Fibroblast of gingiva (primary cell): Measurements from ENCODE around the gene SNX7.

Source experiments
- DNase-seq: peaks from one replicate; pipeline ENCODE4 v3.0.0-alpha.2; 2011; ENCODE audit warnings: low read depth

The SNX7 gene

DNA sequence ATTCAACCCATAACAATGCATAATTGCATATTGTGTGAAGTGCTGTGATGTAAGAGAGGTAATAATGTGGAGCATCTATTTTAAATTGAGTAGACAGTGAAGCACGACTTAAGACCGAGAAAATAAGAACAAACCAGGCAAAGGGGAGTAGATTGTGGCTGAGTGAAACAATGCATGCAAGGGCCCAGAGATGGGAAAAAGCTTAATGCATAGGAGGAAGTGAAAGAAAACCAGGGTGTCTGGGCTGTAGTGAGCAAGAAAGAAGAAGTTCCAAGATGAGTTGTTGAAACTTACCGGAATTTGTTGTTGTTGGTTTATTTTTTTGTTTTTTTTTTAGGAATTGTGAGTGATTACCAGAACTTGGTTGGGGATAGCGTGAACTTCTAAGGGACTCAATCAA lies 104.7 kb downstream of the SNX7 start:
- DNase-seq = no peak

- DNase-seq = peak; percentile 27
These were observed 107.6 kb downstream of the SNX7 start for GRCh38 chr1:98769162-98769561.

GRCh38 chr1:98781906-98782305 lies 120.4 kb downstream of the SNX7 start:
- no peak for DNase-seq

GRCh38 chr1:98783821-98784220 lies 122.3 kb downstream of the SNX7 start:
- DNase-seq = no peak

GRCh38 chr1:98791498-98791897 lies 130.0 kb downstream of the SNX7 start:
- DNase-seq = no peak

DNA sequence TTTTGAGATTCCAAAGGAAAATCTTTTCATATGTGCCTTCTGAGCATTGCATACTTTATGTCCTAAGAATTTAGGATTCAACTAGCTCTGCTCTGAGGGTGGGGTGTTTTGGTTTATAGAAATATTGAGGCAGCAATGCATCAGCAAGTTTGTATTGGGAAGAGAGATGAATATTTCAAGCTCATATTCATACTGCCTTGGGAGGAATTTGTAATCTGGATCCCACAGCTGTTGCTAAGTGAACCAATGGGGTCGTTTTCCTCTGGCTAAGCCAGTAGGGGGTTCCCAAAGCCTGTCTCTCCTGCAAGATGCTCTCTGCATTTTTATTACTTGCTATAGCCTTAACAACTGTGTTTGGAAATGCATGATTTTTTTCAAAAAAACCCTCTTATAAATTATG lies 130.6 kb downstream of the SNX7 start:
- DNase-seq = no peak

- no peak for DNase-seq
These were observed 131.6 kb downstream of the SNX7 start for GRCh38 chr1:98793136-98793535.

DNA sequence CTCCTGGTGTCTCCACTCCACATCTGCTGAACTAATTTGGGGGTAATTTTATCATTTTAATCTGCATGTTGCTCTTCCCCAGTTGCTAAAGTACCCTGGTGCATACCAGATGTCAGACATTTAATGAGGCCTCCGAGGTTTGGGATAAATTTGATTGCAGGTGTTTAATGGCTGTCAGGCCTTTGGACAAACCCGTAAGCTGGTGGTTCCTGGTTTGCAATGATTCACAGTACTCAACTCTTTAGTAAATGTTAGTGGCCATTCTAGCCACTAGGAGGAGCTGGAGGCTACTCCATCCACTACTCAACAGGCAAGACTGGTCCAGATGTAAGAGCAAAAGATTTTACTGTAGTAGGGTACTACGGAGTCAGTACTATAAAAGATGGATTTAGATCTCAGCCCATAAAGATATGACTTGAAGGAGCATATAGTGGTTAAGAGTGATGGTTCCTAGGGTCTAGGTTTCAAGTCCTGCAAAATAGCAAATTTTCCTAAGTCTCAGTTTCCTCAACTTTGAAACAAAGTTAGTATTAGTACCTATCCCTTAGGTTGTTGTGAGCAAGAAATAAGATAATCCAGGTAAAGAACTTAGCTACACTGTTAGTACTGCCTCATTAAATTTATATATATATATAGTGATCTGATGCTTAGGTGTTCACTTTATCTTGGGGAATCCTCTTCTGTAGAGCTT lies 132.8 kb downstream of the SNX7 start:
- DNase-seq = peak; percentile 61

DNA sequence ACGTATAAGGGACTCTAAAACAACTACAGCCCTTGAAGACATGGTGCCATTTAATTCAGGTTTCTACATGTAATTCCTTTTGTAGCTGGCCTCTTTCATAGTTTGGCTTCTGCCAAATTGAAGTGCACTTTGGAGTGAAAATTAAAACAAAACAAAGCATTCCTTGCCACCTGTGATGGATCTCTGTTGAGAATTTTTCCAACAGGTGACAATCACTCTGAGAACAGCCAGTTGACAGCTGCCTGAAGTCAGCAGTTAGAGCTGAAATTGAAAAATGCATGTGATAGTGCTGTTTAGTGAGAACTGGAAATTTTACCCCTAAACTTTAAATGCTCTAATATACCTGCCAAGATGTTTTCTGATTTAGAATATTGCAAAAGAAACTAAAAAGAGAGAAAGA lies 134.5 kb downstream of the SNX7 start:
- no peak for DNase-seq

DNA sequence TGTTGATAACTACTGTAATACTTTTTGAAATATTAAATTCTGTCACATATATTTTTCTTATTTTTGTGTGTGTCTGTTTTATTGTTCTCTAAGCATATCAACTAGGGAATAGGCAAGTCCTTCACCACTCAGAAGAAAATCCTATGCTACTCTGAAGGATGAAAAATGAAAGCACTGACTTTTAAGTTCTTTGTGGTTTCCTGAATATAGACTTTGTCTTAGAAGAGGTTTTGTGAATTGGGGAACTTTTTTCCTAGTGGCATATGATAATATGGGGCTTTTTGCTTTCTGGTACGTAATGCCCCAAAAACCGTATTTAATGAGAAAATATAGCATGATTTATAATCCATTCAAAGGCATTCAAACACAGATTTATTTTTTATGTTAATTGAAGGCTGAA lies 136.0 kb downstream of the SNX7 start:
- no peak for DNase-seq
